ENCODE results near the gene RNF144B. TPM values are rescaled to one million over a fixed set of nuclear protein-coding genes. Genes with fewer than 3 reads are reported as not detected.

The RNF144B gene
- total and polyA plus RNA-seq, 10 of the 15 experiments (the other 5 are each of a cell fraction or from before 2014, with no cell fraction given): 0.03 to 0.18 (median 0.14) TPM

DNA sequence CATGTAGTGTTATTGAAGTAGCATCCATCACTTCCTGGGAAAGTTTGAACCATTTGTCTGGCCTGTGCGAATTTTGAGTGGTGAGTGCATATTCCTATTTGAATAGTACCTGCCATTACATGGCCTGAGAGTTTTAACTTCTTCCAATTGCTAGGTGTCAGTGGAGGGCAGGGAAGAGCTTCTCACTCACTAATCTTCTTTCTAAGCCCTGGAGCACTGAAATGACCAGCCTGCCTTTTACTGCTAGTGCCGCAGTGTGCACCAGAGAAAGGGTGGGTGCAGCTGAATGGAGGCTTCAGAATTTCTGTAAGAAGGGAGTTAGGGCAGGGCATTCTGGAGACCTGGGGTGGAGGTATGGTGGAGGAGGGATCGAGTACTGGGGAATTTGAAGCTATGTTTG is 45.5 kb downstream of the RNF144B start:
- BruUV-seq (replicated peaks): no TSS peak
- H3K4me3 ChIP-seq: no peak overlapping the region
- TF ChIP-seq GABPA (IDR thresholded peaks at IDR 0.05; ENCODE audit: low read depth) (no peak), BMI1 (IDR thresholded peaks at IDR 0.05; ENCODE audit: borderline replicate concordance) (no peak), FOXK2 (IDR thresholded peaks at IDR 0.05) (no peak), YY1 (IDR thresholded peaks at IDR 0.05; ENCODE audit: low read depth, low read length) (no peak), HDGF (IDR thresholded peaks at IDR 0.05) (no peak), EED (IDR thresholded peaks at IDR 0.05; ENCODE audit: low read depth) (no peak), SMAD5 (IDR thresholded peaks at IDR 0.05; ENCODE audit: low read depth) (no peak), POLR2AphosphoS2 (IDR thresholded peaks at IDR 0.05; ENCODE audit: low read depth, low read length) (no peak), WRNIP1 (IDR thresholded peaks at IDR 0.05; ENCODE audit: borderline replicate concordance, low read depth, low read length) (no peak), CEBPB (IDR thresholded peaks at IDR 0.05; ENCODE audit: borderline replicate concordance in 1 of 2, low read depth in 2 of 2, low read length in 2 of 2) (no peak), STAT3 (IDR thresholded peaks at IDR 0.05; ENCODE audit: low read depth, low read length) (no peak), NBN (IDR thresholded peaks at IDR 0.05) (no peak)
- TF ChIP-seq, protein P1, sequence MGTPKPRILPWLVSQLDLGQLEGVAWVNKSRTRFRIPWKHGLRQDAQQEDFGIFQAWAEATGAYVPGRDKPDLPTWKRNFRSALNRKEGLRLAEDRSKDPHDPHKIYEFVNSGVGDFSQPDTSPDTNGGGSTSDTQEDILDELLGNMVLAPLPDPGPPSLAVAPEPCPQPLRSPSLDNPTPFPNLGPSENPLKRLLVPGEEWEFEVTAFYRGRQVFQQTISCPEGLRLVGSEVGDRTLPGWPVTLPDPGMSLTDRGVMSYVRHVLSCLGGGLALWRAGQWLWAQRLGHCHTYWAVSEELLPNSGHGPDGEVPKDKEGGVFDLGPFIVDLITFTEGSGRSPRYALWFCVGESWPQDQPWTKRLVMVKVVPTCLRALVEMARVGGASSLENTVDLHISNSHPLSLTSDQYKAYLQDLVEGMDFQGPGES (IDR thresholded peaks at IDR 0.05): no peak
- TF ChIP-seq, protein P2, sequence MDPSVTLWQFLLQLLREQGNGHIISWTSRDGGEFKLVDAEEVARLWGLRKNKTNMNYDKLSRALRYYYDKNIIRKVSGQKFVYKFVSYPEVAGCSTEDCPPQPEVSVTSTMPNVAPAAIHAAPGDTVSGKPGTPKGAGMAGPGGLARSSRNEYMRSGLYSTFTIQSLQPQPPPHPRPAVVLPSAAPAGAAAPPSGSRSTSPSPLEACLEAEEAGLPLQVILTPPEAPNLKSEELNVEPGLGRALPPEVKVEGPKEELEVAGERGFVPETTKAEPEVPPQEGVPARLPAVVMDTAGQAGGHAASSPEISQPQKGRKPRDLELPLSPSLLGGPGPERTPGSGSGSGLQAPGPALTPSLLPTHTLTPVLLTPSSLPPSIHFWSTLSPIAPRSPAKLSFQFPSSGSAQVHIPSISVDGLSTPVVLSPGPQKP (IDR thresholded peaks at IDR 0.05; ENCODE audit: low read depth, low read length): no peak
- TF ChIP-seq, protein P3, sequence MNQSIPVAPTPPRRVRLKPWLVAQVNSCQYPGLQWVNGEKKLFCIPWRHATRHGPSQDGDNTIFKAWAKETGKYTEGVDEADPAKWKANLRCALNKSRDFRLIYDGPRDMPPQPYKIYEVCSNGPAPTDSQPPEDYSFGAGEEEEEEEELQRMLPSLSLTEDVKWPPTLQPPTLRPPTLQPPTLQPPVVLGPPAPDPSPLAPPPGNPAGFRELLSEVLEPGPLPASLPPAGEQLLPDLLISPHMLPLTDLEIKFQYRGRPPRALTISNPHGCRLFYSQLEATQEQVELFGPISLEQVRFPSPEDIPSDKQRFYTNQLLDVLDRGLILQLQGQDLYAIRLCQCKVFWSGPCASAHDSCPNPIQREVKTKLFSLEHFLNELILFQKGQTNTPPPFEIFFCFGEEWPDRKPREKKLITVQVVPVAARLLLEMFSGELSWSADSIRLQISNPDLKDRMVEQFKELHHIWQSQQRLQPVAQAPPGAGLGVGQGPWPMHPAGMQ (IDR thresholded peaks at IDR 0.05; ENCODE audit: borderline replicate concordance): no peak

More for the DNA sequence above, 45.5 kb downstream of the RNF144B start:
- ChIA-PET SMC1A (ENCODE audit: uncharacterized antibody, unreplicated experiment) (no interaction called here), CTCF (no interaction called here), RAD21 (ENCODE audit: unreplicated experiment) (no interaction called here), POLR2A (no interaction called here)
- FAIRE-seq: no peak
- no peaks in the 10 kb centered on the region for H3K79me2 ChIP-seq (ENCODE audit: control insufficient read depth, insufficient read depth, low read length)
- H3K9me3 ChIP-seq (replicated peaks; ENCODE audit: control insufficient read depth, insufficient read depth, low read length): no peaks in the 10 kb centered on the region
- ATAC-seq: no peak
- H3K9ac ChIP-seq (ENCODE audit: control insufficient read depth, insufficient read depth, low read length): no peak overlapping the region
- no peak overlapping the region for H2AFZ ChIP-seq (ENCODE audit: control insufficient read depth, low read depth, low read length)
- in situ Hi-C loops (cut with MboI): no loop called here
- H3K27ac ChIP-seq (ENCODE audit: control insufficient read depth, insufficient read depth): no peak overlapping the region
- DNase-seq (ENCODE audit: low read depth, low spot score): no peak
- no peaks in the 10 kb centered on the region for H4K20me1 ChIP-seq (ENCODE audit: control insufficient read depth, insufficient read depth)
- WGBS (ENCODE audit: insufficient coverage, insufficient replicate concordance, low lambda C conversion rate, missing lambda C conversion rate): 43% methylated on average over 3 of the region's 3 CpGs
- no peaks in the 10 kb centered on the region for H3K4me1 ChIP-seq (ENCODE audit: control insufficient read depth, insufficient read depth, low read length)
- H3K36me3 ChIP-seq (ENCODE audit: control insufficient read depth in 2 of 2, insufficient read depth in 2 of 2, low read length in 1 of 2): no peaks in the 10 kb centered on the region
- intact Hi-C loops (cut with micrococcal nuclease; ENCODE audit: unreplicated experiment): no loop called here
- H3K4me2 ChIP-seq (ENCODE audit: control insufficient read depth, insufficient read depth): no peak overlapping the region
- no peaks in the 10 kb centered on the region for H3K27me3 ChIP-seq (replicated peaks in 1 of 2; ENCODE audit: control insufficient read depth in 2 of 2, insufficient read depth in 2 of 2, low read length in 1 of 2)
